Right lobe of liver (tissue), 6 donors: ENCODE results near the gene DHRS13. TPM values are rescaled to one million over a fixed set of nuclear protein-coding genes. Genes with fewer than 3 reads are reported as not detected.

Experiments
- ATAC-seq, 4 donors: fragments of 200-7000 bp; cut with Tn5 transposase; one replicate each; pipeline ENCODE4 v1.9.1; 2020; ENCODE audit warnings: mild to moderate bottlenecking in 4 of 4, moderate library complexity in 4 of 4
- DNase-seq, 3 donors: peaks; one replicate each; pipeline ENCODE4 v3.0.0-alpha.2; 2020
- H3K27ac ChIP-seq, 3 donors: fragments of 200-600 bp; one replicate each; pipeline ENCODE4 v1.8.0; 2022
- H3K27me3 ChIP-seq, 2 donors: fragments of 200-600 bp; one replicate each; pipeline ENCODE4 v1.8.0; 2022
- H3K36me3 ChIP-seq, 4 donors: fragments of 200-600 bp; sonication (generic) in 1 of 4; one replicate each; pipeline versions ENCODE4 v1.5.1 to v1.8.0; 2017 to 2022; ENCODE audit warnings: control low read depth in 1 of 4
- H3K4me1 ChIP-seq, 4 donors: fragments of 200-600 bp; sonication (generic) in 1 of 4; one replicate each; pipeline versions ENCODE4 v1.5.1 to v1.8.0; 2017 to 2022; ENCODE audit warnings: control low read depth in 1 of 4
- H3K4me3 ChIP-seq, 3 donors: fragments of 200-600 bp; one replicate each; pipeline ENCODE4 v1.8.0; 2022
- H3K9me3 ChIP-seq, 4 donors: fragments of 200-600 bp; sonication (generic) in 1 of 4; one replicate each; pipeline versions ENCODE4 v1.5.1 to v1.8.0; 2017 to 2022; ENCODE audit warnings: control low read depth in 1 of 4
- CTCF ChIP-seq, 4 donors: fragments of 200-600 bp in 3 of 4; fragments of 450-650 bp in 1 of 4; IDR thresholded peaks; one replicate each; pipeline versions ENCODE4 v1.5.1 to v1.8.0; 2016 to 2022; ENCODE audit warnings: antibody characterized with exemption in 4 of 4, mild to moderate bottlenecking in 2 of 4
- POLR2A ChIP-seq: fragments of 450-650 bp; IDR thresholded peaks from one replicate; pipeline ENCODE4 v1.6.1; 2017; ENCODE audit warnings: antibody characterized with exemption, mild to moderate bottlenecking
- WGBS: methylation state at CpG from one replicate; pipeline ENCODE4 v1.1.6; 2018; ENCODE audit warnings: low coverage, low lambda C conversion rate; ENCODE audit not compliant: insufficient coverage; ENCODE audit errors: missing lambda C conversion rate; 5-methylcytosine and 5-hydroxymethylcytosine counted together
- intact Hi-C, 2 donors: fragments of 100-400 bp; cut with DNase I; formaldehyde crosslinking; loops; one replicate each; pipeline versions ENCODE4 v1.11.2 to v1.14.1; 2022
- long read RNA-seq: library from polyadenylated mRNA; unstranded; transcript quantifications from one replicate; pipeline ENCODE4 v2.0.0, GENCODE V29; 2019
- total RNA-seq, 6 experiments: library from RNA; depleted of rRNA in 2 of 6; stranded (reverse); fragments of >200 nt in 2 of 6; fragmentation: NEBNext Ultra II Directional in 3 of 6; extraction: Animal tissue kit (Norgen Biotek cat#: 25700) in 3 of 6; gene quantifications; one replicate each; pipeline versions ENCODE4 v1.1.0 to v1.2.4, GENCODE V29; 2016 to 2023
- donor health status: DM: no; HTN: yes; CAD: no.
- donor health status: DM: no; HTN: no; CAD: no.
- donor health status: DM: no; HTN: no; CAD: no.
- donor health status: DM: no; HTN: yes; CAD: no.
- donor health status: DM: no; HTN: yes; CAD: no.

The DHRS13 gene, protein sequence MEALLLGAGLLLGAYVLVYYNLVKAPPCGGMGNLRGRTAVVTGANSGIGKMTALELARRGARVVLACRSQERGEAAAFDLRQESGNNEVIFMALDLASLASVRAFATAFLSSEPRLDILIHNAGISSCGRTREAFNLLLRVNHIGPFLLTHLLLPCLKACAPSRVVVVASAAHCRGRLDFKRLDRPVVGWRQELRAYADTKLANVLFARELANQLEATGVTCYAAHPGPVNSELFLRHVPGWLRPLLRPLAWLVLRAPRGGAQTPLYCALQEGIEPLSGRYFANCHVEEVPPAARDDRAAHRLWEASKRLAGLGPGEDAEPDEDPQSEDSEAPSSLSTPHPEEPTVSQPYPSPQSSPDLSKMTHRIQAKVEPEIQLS
- 10 to 100 TPM in 3 of 6 experiments, 1 to 10 TPM in 3; 3.4 to 27.4 (median 8.8) TPM for total RNA-seq
- long read RNA-seq, partial matches to known transcripts = 0 of 1 reads
- long read RNA-seq, other reads (novel, unspliced or antisense) = 0 of 1 reads

GRCh38 chr17:28902819-28903545 lies at the start of gene DHRS13:
Gene DHRS13 (minus strand): TSS chr17:28903079. CDS start chr17:28902944, 135 bp downstream.
- 0% methylated on average over 8 of the region's 55 CpGs for WGBS
- peak within 1 kb of the TSS; percentile 69 to 80 (median 69) for H3K27ac ChIP-seq
- ATAC-seq (peak; percentile 86 to 97 (median 94)), DNase-seq (peak; percentile 95 to 97 (median 95))
- intact Hi-C loops = no loop called here
- peak within 1 kb of the TSS; percentile 57 to 78 (median 74) for H3K4me3 ChIP-seq
- no peaks in the 10 kb centered on the region for H3K27me3 ChIP-seq
- TF ChIP-seq POLR2A = peak; percentile 16
- TF ChIP-seq CTCF (IDR thresholded peaks at IDR 0.05) = peak; percentile 95 to 97 (median 96)
- H3K36me3 ChIP-seq = peaks cover 0 to 10% (median 3%) of the 10 kb centered on the region in 4 donors
- peaks cover 0 to 18% (median 4%) of the 10 kb centered on the region in 4 donors for H3K4me1 ChIP-seq
- no peaks in the 10 kb centered on the region for H3K9me3 ChIP-seq

- TF ChIP-seq POLR2A (peak; percentile 73), CTCF (IDR thresholded peaks at IDR 0.05) (peak in 1 of 4 donors; percentile 9)
- DNase-seq = peak; percentile 94 to 98 (median 97)
Measured at GRCh38 chr17:28951991-28952975, 49.4 kb upstream of the DHRS13 start.

DNA sequence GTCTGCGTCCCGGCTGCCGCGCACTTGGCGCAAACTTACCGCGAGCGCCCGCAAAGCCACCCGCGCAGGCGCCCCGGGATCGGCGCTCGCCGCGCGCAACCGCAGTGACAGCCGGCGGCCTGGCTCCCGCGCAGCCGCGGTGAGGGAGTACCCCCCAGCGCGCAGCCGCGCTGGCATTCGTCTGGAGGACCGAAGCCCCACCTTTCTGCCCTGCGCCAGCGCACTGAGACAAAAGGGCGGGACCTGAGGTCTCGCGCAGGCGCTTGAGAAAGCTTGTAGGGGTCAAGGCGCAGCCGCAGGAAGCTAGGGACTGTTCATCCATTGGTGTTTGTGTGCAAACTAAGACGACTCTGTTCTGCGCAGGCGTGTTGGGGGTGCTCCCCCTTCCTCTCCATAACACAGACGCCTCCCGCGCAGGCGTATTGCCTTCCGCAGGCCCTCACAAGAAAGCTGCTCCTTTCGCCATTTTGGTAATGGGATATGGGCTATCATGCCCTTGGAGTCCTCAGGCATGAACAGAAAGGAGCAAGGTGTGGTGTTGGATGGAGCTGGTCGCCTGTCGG lies 48.6 kb upstream of the DHRS13 start, which contains the start of gene PHF12:
PHF12 (minus strand) TSS at position 91 of the 563 bp plus-strand sequence. CDS start 558 bp downstream, outside the sequence.
- Histone ChIP-seq H3K4me3 (peak within 1 kb of the TSS; percentile 73 to 92 (median 85)), H3K27ac (peak within 1 kb of the TSS; percentile 89 to 98 (median 97)), H3K36me3 (no peaks in the 10 kb centered on the region), H3K27me3 (no peaks in the 10 kb centered on the region), H3K9me3 (no peaks in the 10 kb centered on the region), H3K4me1 (peaks cover 0 to 26% (median 7%) of the 10 kb centered on the region in 4 donors)
- intact Hi-C loops = no loop called here
- WGBS = 0% methylated on average over 3 of the region's 51 CpGs
- DNase-seq (peak; percentile 100), ATAC-seq (peak; percentile 69 to 78 (median 73))
- no peak for TF ChIP-seq CTCF (IDR thresholded peaks at IDR 0.05)
- TF ChIP-seq POLR2A = peak; percentile 76

More at GRCh38 chr17:28951991-28952975, 49.4 kb upstream of the DHRS13 start:
- peak; percentile 75 to 87 (median 78) for ATAC-seq
- Histone ChIP-seq H3K9me3 (no peaks in the 10 kb centered on the region), H3K4me1 (peaks cover 0 to 22% (median 7%) of the 10 kb centered on the region in 4 donors), H3K36me3 (no peaks in the 10 kb centered on the region), H3K27me3 (no peaks in the 10 kb centered on the region), H3K4me3 (peak overlapping the region; percentile 58 to 69 (median 60)), H3K27ac (peak overlapping the region; percentile 89 to 98 (median 97))
- 1% methylated on average over 25 of the region's 36 CpGs for WGBS
- intact Hi-C loops = no loop called here
